ENCODE data around the gene FXYD5.
"Not testable (repeated sequence)": the region's sequence is repeated elsewhere in the genome, so short reads cannot be mapped to it uniquely, and the experiment has no call there.

Gene FXYD5

GRCh38 chr19:35179830-35180229 lies 25.3 kb downstream of the FXYD5 start:
- no peak for DNase-seq (ENCODE audit: low read depth)

GRCh38 chr19:35181387-35181786 lies 26.9 kb downstream of the FXYD5 start:
- DNase-seq (ENCODE audit: low read depth) = no peak

- DNase-seq (ENCODE audit: low read depth) = no peak
Measured at GRCh38 chr19:35184267-35184666, 29.7 kb downstream of the FXYD5 start.

GRCh38 chr19:35184884-35185283 lies 30.3 kb downstream of the FXYD5 start:
- no peak for DNase-seq (ENCODE audit: low read depth)

GRCh38 chr19:35194012-35194984 lies 39.8 kb downstream of the FXYD5 start:
- DNase-seq (ENCODE audit: low read depth) = no peak

GRCh38 chr19:35195830-35196229 lies 41.3 kb downstream of the FXYD5 start:
- DNase-seq (ENCODE audit: low read depth) = no peak

GRCh38 chr19:35196861-35197260 lies 42.3 kb downstream of the FXYD5 start:
- not testable (repeated sequence) for DNase-seq (ENCODE audit: low read depth)

GRCh38 chr19:35199481-35199880 lies 44.9 kb downstream of the FXYD5 start:
- DNase-seq (ENCODE audit: low read depth) = no peak

GRCh38 chr19:35202722-35203688 lies 48.5 kb downstream of the FXYD5 start:
- no peak for DNase-seq (ENCODE audit: low read depth)

- DNase-seq (ENCODE audit: low read depth) = no peak
Measured at GRCh38 chr19:35204799-35205732, 50.5 kb downstream of the FXYD5 start.

GRCh38 chr19:35205733-35206323 lies 51.3 kb downstream of the FXYD5 start:
- DNase-seq (ENCODE audit: low read depth) = no peak

- no peak for DNase-seq (ENCODE audit: low read depth)
Measured at GRCh38 chr19:35206379-35206778, 51.8 kb downstream of the FXYD5 start.

GRCh38 chr19:35206855-35207254 lies 52.3 kb downstream of the FXYD5 start:
- no peak for DNase-seq (ENCODE audit: low read depth)

GRCh38 chr19:35207391-35207871 lies 52.9 kb downstream of the FXYD5 start:
- no peak for DNase-seq (ENCODE audit: low read depth)

GRCh38 chr19:35208121-35208520 lies 53.6 kb downstream of the FXYD5 start:
- no peak for DNase-seq (ENCODE audit: low read depth)

- DNase-seq (ENCODE audit: low read depth) = no peak
Measured at GRCh38 chr19:35209646-35210045, 55.1 kb downstream of the FXYD5 start.

- peak; percentile 34 for DNase-seq (ENCODE audit: low read depth)
Measured at GRCh38 chr19:35211545-35212230, 57.2 kb downstream of the FXYD5 start.

- DNase-seq (ENCODE audit: low read depth) = no peak
Measured at GRCh38 chr19:35212241-35212640, 57.7 kb downstream of the FXYD5 start.

- DNase-seq (ENCODE audit: low read depth) = no peak
Measured at GRCh38 chr19:35213663-35214632, 59.4 kb downstream of the FXYD5 start.

All from stimulated activated CD8-positive, alpha-beta memory T cell treated with anti-CD3 and anti-CD28 coated beads, Interleukin-7, amount 100 ng/mL, for 24 hours (primary cell).